ENCODE data around the gene PSMA8.

DNA sequence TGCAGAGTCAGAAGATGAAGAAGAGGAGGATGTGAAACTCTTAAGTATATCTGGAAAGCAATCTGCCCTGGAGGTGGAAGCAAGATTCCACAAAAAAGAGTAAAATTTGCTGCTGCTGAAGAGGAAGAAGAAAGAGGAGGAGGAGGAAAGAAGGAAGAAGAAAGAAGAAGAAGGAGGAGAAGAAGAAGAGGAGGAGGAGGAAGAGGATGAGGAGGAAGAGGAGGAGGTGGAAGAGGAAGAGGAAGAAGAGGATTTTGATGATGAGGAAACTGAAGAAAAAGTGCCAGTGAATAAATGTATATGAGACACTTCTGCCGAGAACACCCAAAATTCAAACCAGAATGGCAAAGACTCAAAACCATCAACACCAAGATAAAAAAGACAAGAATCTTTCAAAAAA, 71.6 kb downstream of the PSMA8 start:
- TF ChIP-seq GATA2 (IDR thresholded peaks at IDR 0.05; ENCODE audit: low read depth, low read length) (no peak), GATA3 (IDR thresholded peaks at IDR 0.05; ENCODE audit: low read depth, low read length) (no peak)

All from SH-SY5Y (cell line).